Right atrium auricular region (tissue), 2 donors: ENCODE measurements around the gene ALPI. TPM values are rescaled to one million over a fixed set of nuclear protein-coding genes. Genes with fewer than 3 reads are reported as not detected.

Experiments used
- DNase-seq: peaks from one replicate; pipeline ENCODE4 v3.0.0-alpha.2; 2019; ENCODE audit warnings: low spot score
- H3K27ac ChIP-seq, 2 donors: fragments of 200-600 bp; sonication (generic); 1 replicate in 1 of 2; 2 replicates in 1 of 2; pipeline ENCODE4 v1.5.1; 2016 to 2019
- H3K27me3 ChIP-seq, 2 donors: fragments of 200-600 bp; sonication (generic); one replicate each; pipeline versions ENCODE4 v1.5.1 to v1.6.0; 2017 to 2019
- H3K36me3 ChIP-seq: fragments of 200-600 bp; sonication (generic); one replicate; pipeline ENCODE4 v1.5.1; 2016
- H3K4me1 ChIP-seq, 2 donors: fragments of 200-600 bp; sonication (generic); one replicate each; pipeline versions ENCODE4 v1.5.1 to v1.6.0; 2017 to 2019
- H3K4me3 ChIP-seq, 2 donors: fragments of 200-600 bp; sonication (generic); 1 replicate in 1 of 2; 2 replicates in 1 of 2; pipeline ENCODE4 v1.5.1; 2017 to 2019; ENCODE audit warnings: mild to moderate bottlenecking in 1 of 2, moderate library complexity in 1 of 2
- H3K9me3 ChIP-seq, 2 donors: fragments of 200-600 bp; sonication (generic); one replicate each; pipeline ENCODE4 v1.5.1; 2019
- CTCF ChIP-seq, 2 donors: fragments of 200-600 bp; sonication (generic); IDR thresholded peaks; one replicate each; pipeline ENCODE4 v1.5.1; 2019; ENCODE audit warnings: antibody characterized with exemption in 2 of 2
- total RNA-seq, 2 donors: library from RNA; depleted of rRNA; stranded (reverse); fragments of >200 nt; gene quantifications; one replicate each; pipeline ENCODE4 v1.1.0, GENCODE V29; 2016

The ALPI gene
- total RNA-seq, 2 donors from 2014 or later = not detected

DNA sequence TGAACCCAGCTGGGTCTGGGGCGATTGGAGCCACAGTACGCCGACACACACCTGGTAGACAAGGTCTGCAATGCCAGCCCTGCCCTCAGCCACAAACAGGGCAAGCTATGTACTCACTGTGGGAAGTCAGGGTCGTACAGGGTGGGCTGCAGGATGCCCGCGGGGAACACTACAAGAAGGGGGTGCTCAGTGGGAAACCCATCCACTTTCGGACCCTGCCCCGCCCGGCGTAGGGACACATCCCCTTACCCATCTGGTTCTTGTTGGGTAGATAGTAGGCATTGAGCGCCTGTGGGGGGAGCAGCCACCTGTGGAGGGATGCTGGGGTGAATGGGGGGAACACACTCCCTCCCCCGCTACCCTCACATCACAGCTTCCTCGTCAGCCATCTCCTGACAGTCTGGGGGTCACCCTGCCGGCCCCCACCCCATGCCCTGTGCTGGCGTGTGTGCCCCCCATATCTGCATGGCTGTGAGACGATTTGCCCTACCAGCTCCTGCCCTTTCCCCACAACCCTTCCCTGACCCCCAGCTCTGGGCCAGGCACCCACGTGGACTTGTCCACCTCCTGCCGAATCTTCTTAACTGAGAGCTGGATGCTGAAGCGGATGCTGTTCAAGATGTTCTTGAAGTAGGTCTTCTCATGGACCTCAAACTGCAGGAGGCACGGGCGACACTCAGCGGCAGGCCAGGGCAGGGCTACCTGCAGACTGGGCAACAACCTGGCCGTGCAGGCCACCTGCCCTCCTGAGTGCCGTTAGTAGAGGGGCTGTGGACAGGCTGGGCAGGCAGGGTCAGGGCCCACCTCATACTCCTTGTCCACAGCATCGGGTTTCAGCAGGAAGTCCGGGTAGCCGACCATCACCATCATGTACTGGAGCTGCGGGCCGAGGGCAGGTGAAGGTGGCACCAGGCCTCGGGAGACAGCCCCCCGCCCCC, 26.6 kb downstream of the ALPI start:
- TF ChIP-seq CTCF (IDR thresholded peaks at IDR 0.05) = no peak
- Histone ChIP-seq H3K9me3 (no peaks in the 10 kb centered on the region), H3K27me3 (peaks cover 5 to 8% of the 10 kb centered on the region in 2 donors), H3K27ac (no peak overlapping the region), H3K4me1 (peaks cover 0 to 18% of the 10 kb centered on the region in 2 donors), H3K4me3 (no peak overlapping the region), H3K36me3 (no peaks in the 10 kb centered on the region)
- DNase-seq = no peak

DNA sequence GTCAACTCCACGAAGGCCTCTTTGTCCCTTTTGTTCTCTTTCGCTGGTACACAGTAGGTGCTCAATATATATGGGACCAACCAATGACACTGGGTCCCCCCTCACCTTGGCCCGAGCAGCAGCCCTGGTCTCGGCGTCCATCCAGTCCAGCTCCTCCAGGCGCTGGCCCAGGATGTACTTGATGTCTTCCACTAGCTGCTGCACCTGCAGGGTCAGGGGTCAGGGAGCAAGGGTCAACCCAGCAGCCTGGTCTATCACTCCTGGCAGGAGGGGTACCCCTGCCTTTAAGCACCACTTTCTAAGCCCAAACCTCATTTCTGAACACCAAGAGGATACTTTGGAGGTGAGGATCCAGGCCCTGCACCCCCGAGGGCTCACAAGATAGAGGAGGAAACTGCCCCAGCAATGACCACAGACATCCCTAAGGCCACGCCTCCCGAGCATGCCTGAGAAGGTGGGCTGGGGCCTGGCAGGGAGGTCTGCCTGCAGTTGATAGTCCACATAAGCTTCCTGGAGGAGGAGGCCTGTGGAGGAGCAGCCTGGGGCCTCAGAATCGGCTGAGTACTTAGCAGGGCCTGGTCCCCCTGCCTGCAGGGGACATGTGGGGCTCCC, 27.5 kb downstream of the ALPI start:
- H3K27me3 ChIP-seq = peaks cover 5 to 8% of the 10 kb centered on the region in 2 donors
- H3K9me3 ChIP-seq = no peaks in the 10 kb centered on the region
- no peak overlapping the region for H3K27ac ChIP-seq
- DNase-seq = no peak
- no peaks in the 10 kb centered on the region for H3K36me3 ChIP-seq
- H3K4me1 ChIP-seq = peaks cover 0 to 18% of the 10 kb centered on the region in 2 donors
- TF ChIP-seq CTCF (IDR thresholded peaks at IDR 0.05) = no peak
- H3K4me3 ChIP-seq = no peak overlapping the region

DNA sequence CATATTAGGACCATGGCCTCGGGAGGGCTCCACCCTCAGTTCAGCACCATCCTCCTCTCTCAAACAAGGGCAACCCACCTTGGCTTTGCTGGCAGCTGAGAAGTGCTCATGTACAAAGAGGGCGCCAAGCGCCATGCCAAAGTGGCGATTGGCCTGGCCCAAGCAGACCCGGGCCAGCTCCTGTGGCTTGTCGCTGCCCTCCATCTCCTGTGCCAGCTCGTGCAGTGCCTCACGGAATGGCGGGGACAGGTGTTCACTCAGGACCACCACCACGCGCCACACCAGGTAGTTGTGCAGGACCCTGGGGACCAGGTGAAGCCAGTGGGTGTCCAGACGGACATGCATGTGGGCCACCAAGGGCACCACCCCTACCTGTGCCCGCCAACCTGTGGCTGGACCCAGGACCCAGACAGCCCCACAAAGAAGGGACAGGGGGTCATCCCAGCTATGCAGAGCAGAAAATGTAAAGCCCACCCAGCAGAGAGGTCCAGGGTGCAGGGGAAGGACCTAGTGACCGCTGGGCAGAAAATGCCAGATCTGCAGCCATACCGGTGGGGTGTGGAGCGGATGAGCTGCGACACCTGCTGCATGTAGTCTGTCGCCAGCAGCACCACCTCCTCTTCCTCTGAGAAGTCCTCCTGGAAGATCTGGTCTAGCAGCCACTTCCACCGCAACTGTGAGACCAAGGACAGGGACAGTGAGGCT, 28.1 kb downstream of the ALPI start:
- Histone ChIP-seq H3K36me3 (no peaks in the 10 kb centered on the region), H3K4me3 (no peak overlapping the region), H3K4me1 (peaks cover 0 to 18% of the 10 kb centered on the region in 2 donors), H3K9me3 (no peaks in the 10 kb centered on the region), H3K27me3 (peaks cover 5 to 8% of the 10 kb centered on the region in 2 donors), H3K27ac (no peak overlapping the region)
- TF ChIP-seq CTCF (IDR thresholded peaks at IDR 0.05) = no peak
- DNase-seq = no peak

GRCh38 chr2:232484628-232485347, 28.8 kb downstream of the ALPI start:
- Histone ChIP-seq H3K4me1 (peaks cover 0 to 18% of the 10 kb centered on the region in 2 donors), H3K36me3 (no peaks in the 10 kb centered on the region), H3K27ac (no peak overlapping the region), H3K9me3 (no peaks in the 10 kb centered on the region), H3K27me3 (peaks cover 5 to 8% of the 10 kb centered on the region in 2 donors), H3K4me3 (no peak overlapping the region)
- no peak for TF ChIP-seq CTCF (IDR thresholded peaks at IDR 0.05)
- DNase-seq = no peak

DNA sequence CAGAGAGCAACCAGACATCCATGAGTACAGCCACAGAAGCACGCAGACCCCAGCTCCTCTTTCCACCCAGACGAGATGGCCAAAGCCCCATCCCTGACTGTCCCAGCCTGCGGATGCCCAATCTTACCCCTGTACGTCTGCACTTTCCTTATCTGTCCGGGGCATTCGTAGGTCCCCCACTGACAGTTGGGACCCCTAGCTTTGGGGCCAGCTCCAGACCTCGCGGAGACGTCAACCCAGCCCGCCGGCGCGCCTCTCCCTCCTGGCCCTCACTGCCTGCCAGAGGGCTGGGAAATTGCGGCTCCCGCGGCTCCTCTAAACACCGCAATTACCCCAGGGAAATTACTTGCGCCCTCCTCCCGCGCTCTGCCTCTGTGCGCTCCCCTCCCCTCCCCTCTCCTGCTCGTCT, 29.4 kb downstream of the ALPI start:
- no peak overlapping the region for H3K4me3 ChIP-seq
- no peak for TF ChIP-seq CTCF (IDR thresholded peaks at IDR 0.05)
- H3K27ac ChIP-seq = no peak overlapping the region
- peaks cover 0 to 18% of the 10 kb centered on the region in 2 donors for H3K4me1 ChIP-seq
- no peak for DNase-seq
- no peaks in the 10 kb centered on the region for H3K9me3 ChIP-seq
- no peaks in the 10 kb centered on the region for H3K36me3 ChIP-seq
- H3K27me3 ChIP-seq = peaks cover 5 to 8% of the 10 kb centered on the region in 2 donors
